GM12892 (cell line): ENCODE results near the gene MCOLN1.

Source experiments
- DNase-seq: peaks from one replicate; pipeline ENCODE4 v3.0.0; 2011; ENCODE audit not compliant: insufficient read length
- FAIRE-seq: peaks from 2 replicates; lab custom pipeline; 2011; peaks lifted over from hg19 to GRCh38; lab: Jason Lieb, UNC
- POLR2A ChIP-seq: IDR thresholded peaks from 2 replicates; pipeline ENCODE4 v1.6.1; 2011; ENCODE audit warnings: low read depth, low read length, control low read depth
- POLR2AphosphoS5 ChIP-seq: IDR thresholded peaks from 2 replicates; pipeline ENCODE4 v1.6.1; 2011; ENCODE audit warnings: low read depth, low read length, control low read depth
- TAF1 ChIP-seq: IDR thresholded peaks from 2 replicates; pipeline ENCODE4 v1.6.1; 2011; ENCODE audit warnings: low read depth, mild to moderate bottlenecking, control low read depth, low read length, borderline replicate concordance

MCOLN1 gene

DNA sequence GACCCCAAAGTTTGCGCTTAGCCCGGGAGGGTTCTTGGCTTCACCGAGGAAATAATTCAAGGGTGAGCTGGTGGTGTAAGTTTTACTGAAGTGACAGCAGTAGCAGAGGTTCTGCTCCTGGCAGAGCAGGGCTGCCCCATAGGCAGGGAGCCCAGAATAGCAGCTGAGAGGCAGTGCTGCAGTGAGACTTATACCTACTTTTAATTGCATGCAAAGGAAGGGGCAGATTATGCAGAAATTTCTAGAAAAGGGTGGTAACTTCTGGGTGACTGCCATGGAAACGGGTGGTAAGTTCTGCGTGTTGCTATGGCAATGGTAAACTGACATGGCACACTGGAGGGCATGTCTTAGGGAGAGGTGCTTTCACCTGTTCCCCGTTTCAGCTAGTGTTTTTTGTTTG, 55.7 kb downstream of the MCOLN1 start:
- DNase-seq = no peak
- TF ChIP-seq POLR2A = no peak
- no peak for TF ChIP-seq POLR2AphosphoS5
- TF ChIP-seq TAF1 = no peak
- FAIRE-seq = no peak

DNA sequence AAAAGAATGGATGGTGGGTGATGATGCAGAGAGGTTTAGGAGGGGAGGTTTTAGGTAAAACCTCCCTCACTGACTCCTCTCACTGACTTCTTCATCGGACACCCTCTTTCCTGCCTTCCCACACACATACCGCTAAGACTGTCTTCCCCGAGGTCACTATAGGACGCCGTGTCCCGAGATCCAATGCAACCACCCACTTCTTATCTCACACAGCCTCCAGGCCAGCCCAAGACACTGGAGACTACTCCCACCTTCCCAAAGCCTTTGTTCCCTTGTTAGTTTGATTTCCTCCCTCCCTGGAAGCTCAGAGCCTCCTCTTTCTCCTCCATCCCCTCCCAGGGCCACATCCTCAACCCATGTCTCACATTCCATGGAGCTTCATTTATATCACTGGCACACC, 56.8 kb downstream of the MCOLN1 start:
- FAIRE-seq = no peak
- TF ChIP-seq POLR2A = no peak
- no peak for TF ChIP-seq TAF1
- no peak for TF ChIP-seq POLR2AphosphoS5
- DNase-seq = no peak

DNA sequence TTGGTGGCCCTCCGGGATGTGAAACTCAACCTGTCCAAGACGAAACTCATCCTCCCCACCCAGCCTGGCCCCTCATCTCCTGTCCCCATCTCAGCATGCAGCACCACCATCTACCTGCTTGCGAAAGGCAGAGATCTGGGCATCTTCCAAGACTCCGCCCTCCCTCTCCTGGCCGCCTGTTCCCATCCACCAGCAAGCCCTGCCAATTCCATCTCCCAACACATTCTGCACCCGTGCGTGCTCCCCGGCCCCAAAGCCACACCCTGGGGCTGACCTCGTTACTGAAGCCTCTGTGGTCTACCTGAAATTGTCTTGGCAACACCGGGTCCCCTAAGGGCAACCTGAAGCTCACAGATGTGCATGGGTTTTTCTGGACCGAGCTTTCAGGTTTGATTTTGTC, 60.0 kb downstream of the MCOLN1 start:
- FAIRE-seq (no peak), DNase-seq (no peak)
- TF ChIP-seq TAF1 (no peak), POLR2AphosphoS5 (no peak)
